ENCODE measurements around the gene FGD6. TPM values are rescaled to one million over a fixed set of nuclear protein-coding genes. Genes with fewer than 3 reads are reported as not detected.

Gene FGD6
- total RNA-seq, 2 donors from 2014 or later = 9.9 to 13.9 TPM

Other genes starting within 250 kb of the FGD6 start
- gene NDUFA12, start 213.8 kb downstream of the FGD6 start, total RNA-seq = 100 to 1,000 TPM in 1 of 2 donors, 10 to 100 TPM in 1; 57.2 to 108 TPM
- 10 to 100 TPM; 18.7 to 54.0 TPM for gene NR2C1, start 143.8 kb downstream of the FGD6 start, total RNA-seq
- gene VEZT, start 340 bp upstream of the FGD6 start, total RNA-seq = 10 to 100 TPM; 37.4 to 81.6 TPM